Fibroblast of pulmonary artery (primary cell): ENCODE data around the gene ETV1.

Source experiments
- DNase-seq: peaks from one replicate; pipeline ENCODE4 v3.0.0-alpha.2; 2010; ENCODE audit warnings: low read depth
- H3K4me3 ChIP-seq: replicated peaks from 2 replicates; pipeline ENCODE4 v1.5.1; 2011; ENCODE audit warnings: low read depth, mild to moderate bottlenecking, control low read depth, low read length, moderate library complexity
- CTCF ChIP-seq: IDR thresholded peaks from 2 replicates; pipeline ENCODE4 v1.5.1; 2011; ENCODE audit warnings: mild to moderate bottlenecking, control low read depth, low read length, inconsistent platforms; ENCODE audit errors: missing control alignments

ETV1 gene

GRCh38 chr7:14018751-14019150, 29.3 kb upstream of the ETV1 start:
- no peak for DNase-seq
- H3K4me3 ChIP-seq: no peak overlapping the region
- no peak for TF ChIP-seq CTCF

GRCh38 chr7:14016950-14017349, 27.5 kb upstream of the ETV1 start:
- no peak for DNase-seq
- no peak overlapping the region for H3K4me3 ChIP-seq
- TF ChIP-seq CTCF: no peak

- H3K4me3 ChIP-seq: no peak overlapping the region
- no peak for DNase-seq
- TF ChIP-seq CTCF: no peak
Measured at GRCh38 chr7:14013898-14014297, 24.4 kb upstream of the ETV1 start.

GRCh38 chr7:14009453-14010418, 20.3 kb upstream of the ETV1 start:
- no peak for DNase-seq
- H3K4me3 ChIP-seq: no peak overlapping the region
- TF ChIP-seq CTCF: no peak

- no peak for TF ChIP-seq CTCF
- DNase-seq: no peak
- no peak overlapping the region for H3K4me3 ChIP-seq
Measured at GRCh38 chr7:14001139-14001538, 11.7 kb upstream of the ETV1 start.

- no peak for TF ChIP-seq CTCF
- no peak for DNase-seq
Measured at GRCh38 chr7:14000247-14000646, 10.8 kb upstream of the ETV1 start.

GRCh38 chr7:13998866-13999265, 9.4 kb upstream of the ETV1 start:
- H3K4me3 ChIP-seq: no peak overlapping the region
- DNase-seq: no peak
- no peak for TF ChIP-seq CTCF

More at GRCh38 chr7:14000247-14000646, 10.8 kb upstream of the ETV1 start:
- H3K4me3 ChIP-seq: no peak overlapping the region
